Chondrocyte (in vitro differentiated cells): ENCODE measurements around the gene AGO1. TPM values are rescaled to one million over a fixed set of nuclear protein-coding genes. Genes with fewer than 3 reads are reported as not detected.
A peak's percentile ranks its signal among the peaks of the same experiment; 100 is the strongest.

Source experiments
- DNase-seq: peaks from one replicate; pipeline ENCODE4 v3.0.0; 2021; ENCODE audit warnings: mixed read lengths, low spot score
- H3K27ac Mint-ChIP-seq: one replicate; pipeline ENCODE4 v1.8.0; 2021; ENCODE audit warnings: mild to moderate bottlenecking, moderate library complexity, mixed read lengths; ENCODE audit not compliant: unreplicated experiment
- H3K27me3 Mint-ChIP-seq: 2 replicates; pipeline ENCODE4 v1.8.0; 2021; ENCODE audit warnings: low read depth, mixed read lengths
- H3K36me3 Mint-ChIP-seq: 2 replicates; pipeline ENCODE4 v1.8.0; 2021; ENCODE audit warnings: low read depth, mixed read lengths
- H3K4me1 Mint-ChIP-seq: 2 replicates; pipeline ENCODE4 v1.8.0; 2021; ENCODE audit warnings: low read depth, mild to moderate bottlenecking, mixed read lengths
- H3K4me3 Mint-ChIP-seq: one replicate; pipeline ENCODE4 v1.8.0; 2021; ENCODE audit warnings: mild to moderate bottlenecking, moderate library complexity, mixed read lengths; ENCODE audit not compliant: unreplicated experiment
- H3K9me3 Mint-ChIP-seq: 2 replicates; pipeline ENCODE4 v1.8.0; 2021; ENCODE audit warnings: low read depth, mixed read lengths
- CTCF ChIP-seq: fragments of 200-600 bp; sonication (generic); IDR thresholded peaks from 2 replicates; pipeline ENCODE4 v1.5.0; 2021; ENCODE audit warnings: antibody characterized with exemption, mild to moderate bottlenecking, moderate library complexity
- total RNA-seq: library from RNA; stranded (reverse); gene quantifications from 3 replicates; pipeline ENCODE4 v1.2.1, GENCODE V29; 2021

The AGO1 gene
- total RNA-seq, 1 donor from 2014 or later = 24.6 TPM

- no peak for DNase-seq
- Mint-ChIP-seq H3K27me3 (no peaks in the 10 kb centered on the region), H3K4me1 (peaks cover 30% of the 10 kb centered on the region), H3K9me3 (no peaks in the 10 kb centered on the region), H3K4me3 (no peak overlapping the region), H3K36me3 (no peaks in the 10 kb centered on the region), H3K27ac (no peak overlapping the region)
- TF ChIP-seq CTCF = no peak
Measured at GRCh38 chr1:35927472-35927871, 44.5 kb downstream of the AGO1 start.

DNA sequence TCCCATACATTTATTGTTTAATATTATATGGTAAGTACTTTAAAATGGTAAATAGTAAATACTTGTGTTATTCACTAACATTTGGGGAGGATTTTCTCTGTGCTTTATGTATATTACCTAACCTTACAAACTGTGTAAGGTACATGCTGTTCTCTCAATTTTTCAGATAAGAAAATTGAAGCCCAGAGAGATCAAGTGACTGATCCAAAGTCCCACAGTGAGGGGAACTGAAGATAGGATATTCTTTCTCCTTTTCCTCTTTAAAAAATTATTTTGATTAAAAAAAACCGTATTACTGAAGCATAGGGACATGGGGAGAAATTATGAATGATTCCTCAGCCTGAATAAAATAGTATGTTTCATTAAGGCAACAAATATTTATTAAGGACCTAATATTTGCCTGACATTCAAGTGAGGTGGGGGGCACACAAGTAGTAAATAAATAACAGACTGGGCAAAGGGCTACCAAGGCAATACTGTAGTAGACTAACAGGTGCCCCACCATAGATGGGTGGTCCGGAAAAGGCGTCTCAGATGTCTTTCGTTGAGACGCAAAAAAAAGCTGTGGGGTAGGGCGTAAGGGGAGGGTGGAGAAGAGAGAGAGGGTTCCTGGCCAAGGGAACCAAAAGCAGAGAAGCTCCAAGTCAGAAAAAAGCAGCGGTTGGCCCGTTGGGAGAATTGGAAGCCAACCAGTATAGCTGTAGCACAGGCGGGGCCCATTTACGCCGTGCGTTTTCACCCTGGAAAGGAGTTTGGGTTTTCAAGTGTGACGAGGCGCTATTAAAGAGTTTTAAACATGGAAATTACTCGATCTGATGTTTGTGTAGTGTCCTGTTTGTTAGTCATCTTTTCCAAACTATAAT is 47.0 kb downstream of the AGO1 start:
- H3K9me3 Mint-ChIP-seq = no peaks in the 10 kb centered on the region
- peaks cover 50% of the 10 kb centered on the region for H3K4me1 Mint-ChIP-seq
- peak overlapping the region; percentile 95 for H3K27ac Mint-ChIP-seq
- H3K36me3 Mint-ChIP-seq = no peaks in the 10 kb centered on the region
- H3K4me3 Mint-ChIP-seq = peak overlapping the region; percentile 86
- TF ChIP-seq CTCF = no peak
- DNase-seq = no peak
- H3K27me3 Mint-ChIP-seq = no peaks in the 10 kb centered on the region

DNA sequence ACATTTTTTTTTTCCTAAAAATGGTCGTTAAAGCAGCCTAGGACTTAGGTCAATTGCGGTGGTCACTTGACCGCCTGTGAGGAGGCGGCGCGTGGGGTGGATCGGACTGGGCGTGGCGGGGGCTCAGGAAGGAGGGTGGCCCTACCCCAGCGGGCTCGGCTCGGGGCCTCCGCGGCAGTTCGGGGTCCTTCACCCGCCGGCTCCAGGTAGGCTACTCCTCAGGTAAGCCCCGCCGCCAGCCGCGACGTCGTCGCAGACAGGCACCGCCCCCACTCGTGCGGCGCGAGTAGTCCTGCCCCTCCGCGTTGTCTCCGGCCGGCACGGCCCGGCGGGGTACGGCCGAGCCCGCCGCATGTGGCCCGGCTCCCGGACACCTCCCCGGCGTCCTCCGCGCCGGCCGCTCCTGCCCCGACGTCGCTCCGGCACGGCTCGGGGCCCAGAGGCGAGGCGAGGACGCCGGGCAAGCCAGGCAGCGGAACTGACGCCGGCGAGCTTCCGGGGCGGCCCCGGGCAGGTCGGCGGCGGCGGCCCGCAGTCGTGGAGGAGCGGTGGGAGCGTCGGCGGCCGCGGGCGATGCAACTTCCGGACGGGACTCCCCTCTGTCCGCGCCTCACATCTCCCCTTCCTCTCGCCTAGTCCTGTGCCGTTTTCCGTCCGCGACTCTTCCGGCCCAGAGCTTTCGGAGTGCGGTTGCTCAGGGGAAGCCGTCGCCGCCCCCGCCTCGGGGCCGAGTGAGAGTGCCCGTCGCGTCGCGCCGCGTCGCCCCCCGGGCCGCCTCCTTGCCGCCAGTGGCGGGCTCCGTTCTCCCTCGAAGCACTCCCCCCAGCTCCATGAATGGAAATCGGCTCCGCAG is 47.8 kb downstream of the AGO1 start, which contains the start of gene AGO3:
Gene AGO3, plus strand, starts transcription at position 513 of the 853 bp plus-strand sequence. Its CDS starts 322 bp downstream, at position 835.
- Mint-ChIP-seq H3K4me3 (peak within 1 kb of the TSS; percentile 87), H3K9me3 (no peaks in the 10 kb centered on the region), H3K27me3 (no peaks in the 10 kb centered on the region), H3K4me1 (peaks cover 50% of the 10 kb centered on the region), H3K27ac (peak within 1 kb of the TSS; percentile 95), H3K36me3 (no peaks in the 10 kb centered on the region)
- peak; percentile 94 for DNase-seq
- TF ChIP-seq CTCF = no peak

GRCh38 chr1:35931446-35932157 is 48.6 kb downstream of the AGO1 start:
- Mint-ChIP-seq H3K27ac (peak overlapping the region; percentile 89), H3K9me3 (no peaks in the 10 kb centered on the region), H3K27me3 (no peaks in the 10 kb centered on the region), H3K36me3 (no peaks in the 10 kb centered on the region), H3K4me1 (peaks cover 54% of the 10 kb centered on the region), H3K4me3 (peak overlapping the region; percentile 87)
- DNase-seq = no peak
- TF ChIP-seq CTCF = no peak
